Stimulated activated CD4-positive, alpha-beta T cell treated with anti-CD3 and anti-CD28 coated beads, TNF-alpha, amount 100 ng/mL, for 48 hours (primary cell): ENCODE results near the gene SLC4A8.
A peak's percentile ranks its signal among the peaks of the same experiment; 100 is the strongest.

Experiments used
- DNase-seq, 3 donors: peaks; one replicate each; pipeline ENCODE4 v3.0.0-alpha.2; 2020; ENCODE audit warnings: low read depth in 3 of 3

The SLC4A8 gene

GRCh38 chr12:51527966-51528365 is 103.3 kb downstream of the SLC4A8 start:
- DNase-seq = no peak

GRCh38 chr12:51528852-51529650 is 104.4 kb downstream of the SLC4A8 start:
- DNase-seq = no peak

DNA sequence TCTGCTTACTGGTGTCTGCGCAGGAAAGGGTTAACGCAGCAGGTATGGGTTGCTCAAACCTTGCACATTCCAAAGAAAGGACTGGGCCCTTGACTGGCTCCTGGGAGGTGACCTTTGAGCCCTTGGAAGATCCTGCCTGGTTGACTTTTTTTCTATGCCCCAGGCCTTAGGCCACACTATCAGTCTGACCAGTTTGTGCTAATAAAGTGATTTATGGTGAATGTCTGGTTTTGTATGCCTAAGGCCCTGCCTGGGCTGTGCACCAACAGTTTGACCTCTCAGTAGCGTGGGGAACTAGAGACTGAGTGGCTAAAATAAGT is 105.0 kb downstream of the SLC4A8 start:
- no peak for DNase-seq

GRCh38 chr12:51530208-51530607 is 105.6 kb downstream of the SLC4A8 start:
- DNase-seq = no peak

- no peak for DNase-seq
These were observed 106.8 kb downstream of the SLC4A8 start for GRCh38 chr12:51531284-51531977.

DNA sequence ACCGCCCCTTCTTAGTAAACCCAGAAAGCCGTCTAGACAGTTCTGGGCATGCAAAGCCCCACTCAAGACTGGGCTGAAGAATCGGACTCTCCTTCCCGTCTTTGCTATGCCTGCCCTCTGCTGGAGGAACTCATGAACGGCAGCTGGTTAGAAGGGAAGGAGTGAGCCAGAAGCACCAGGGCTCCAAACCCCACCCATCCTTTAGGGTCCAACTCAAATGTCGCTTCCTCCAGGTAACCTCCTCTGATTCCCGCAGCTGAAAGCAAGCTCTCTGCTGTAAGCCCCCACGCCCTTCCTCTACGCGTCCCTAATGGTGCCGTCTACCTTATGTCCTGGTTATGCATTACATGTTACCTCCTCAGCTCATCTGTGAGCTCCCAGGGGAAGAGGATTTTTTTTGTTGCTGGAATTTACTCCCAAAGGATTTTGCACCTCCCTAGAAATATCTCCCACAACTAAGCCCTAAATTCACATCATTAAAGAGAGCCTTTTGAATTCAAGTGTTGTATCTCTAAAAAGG is 107.4 kb downstream of the SLC4A8 start:
- peak; percentile 51 to 67 (median 58) for DNase-seq

- no peak for DNase-seq
These were observed 109.2 kb downstream of the SLC4A8 start for GRCh38 chr12:51533799-51534198.

DNA sequence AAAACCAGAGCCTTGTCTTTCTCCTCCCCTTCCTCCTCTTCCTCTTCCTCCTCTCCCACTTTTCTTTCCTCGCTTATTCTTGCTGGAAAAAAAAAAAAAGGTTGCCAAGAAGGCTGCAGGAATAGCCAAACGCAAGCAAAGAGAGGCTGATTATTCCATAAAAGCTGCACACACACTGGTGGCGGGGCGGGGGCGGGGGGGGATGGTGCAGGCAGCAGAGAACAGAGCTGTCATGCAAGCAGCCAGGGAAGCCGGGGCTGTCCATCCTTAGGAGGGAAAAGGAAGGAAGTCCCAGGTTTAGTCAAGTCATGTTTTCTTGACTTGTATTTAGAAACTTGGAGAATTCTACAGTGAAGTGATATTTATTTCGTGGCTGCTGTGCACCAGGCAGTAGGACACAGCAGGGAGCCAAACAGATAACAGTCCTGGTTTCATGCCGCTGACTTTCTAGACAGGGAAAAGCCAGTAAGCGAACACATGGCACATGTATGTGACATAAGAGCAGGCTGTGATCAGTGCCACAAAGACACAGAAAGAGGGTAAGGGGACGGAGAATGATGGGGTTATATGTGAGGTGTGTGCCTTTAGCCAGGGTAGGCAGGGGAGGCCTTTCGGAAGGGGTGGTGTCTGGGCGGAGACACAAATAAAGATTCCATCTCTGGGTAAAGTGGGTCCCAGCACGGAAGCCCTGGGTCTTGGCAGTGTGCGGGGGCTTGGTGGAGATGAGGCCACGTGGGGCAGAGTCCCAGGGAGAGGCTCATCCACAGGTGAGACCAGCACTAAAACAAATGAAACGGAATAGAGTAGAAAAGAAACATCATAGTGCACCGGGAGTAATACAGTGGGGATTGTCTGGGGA is 109.8 kb downstream of the SLC4A8 start:
- no peak for DNase-seq

DNA sequence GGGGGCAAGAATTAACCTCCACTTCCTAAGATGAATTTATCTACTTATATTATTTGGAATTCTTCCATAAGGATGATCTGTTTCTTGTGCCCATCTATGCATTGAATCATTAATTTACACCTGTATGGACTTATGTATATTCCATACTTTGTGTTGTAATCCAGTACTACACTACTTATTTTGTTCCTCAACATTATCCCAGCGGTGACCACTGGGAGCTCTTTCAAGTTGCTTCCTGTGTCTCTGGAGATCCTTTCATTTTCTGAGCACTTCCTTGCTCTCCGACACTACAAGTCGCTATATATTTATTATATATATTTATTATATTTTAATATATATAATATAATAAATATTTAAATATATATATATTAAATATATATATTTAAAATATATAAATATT is 111.5 kb downstream of the SLC4A8 start:
- no peak for DNase-seq

- no peak for DNase-seq
These were observed 113.5 kb downstream of the SLC4A8 start for GRCh38 chr12:51538149-51538548.

GRCh38 chr12:51538599-51538998 is 114.0 kb downstream of the SLC4A8 start:
- no peak for DNase-seq

GRCh38 chr12:51540996-51541395 is 116.4 kb downstream of the SLC4A8 start:
- DNase-seq = no peak

DNA sequence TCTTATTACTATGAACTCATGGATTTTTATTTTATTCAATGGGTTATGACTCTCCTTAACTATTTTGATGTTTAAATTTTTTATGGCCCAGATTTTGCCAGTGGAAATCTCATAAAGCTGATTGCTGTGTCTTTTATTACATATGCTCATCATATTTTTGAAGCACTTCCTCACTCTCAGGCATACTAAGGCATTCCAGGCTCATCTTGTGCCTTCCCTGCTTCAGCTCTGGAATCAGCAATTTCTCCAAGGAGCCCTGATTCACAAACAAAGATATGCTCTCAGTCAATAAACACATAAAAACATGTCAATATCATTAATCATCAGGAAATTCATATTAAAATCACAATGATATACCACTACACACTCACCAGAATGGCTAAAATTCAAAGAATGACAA is 121.5 kb downstream of the SLC4A8 start:
- no peak for DNase-seq

- no peak for DNase-seq
These were observed 123.0 kb downstream of the SLC4A8 start for GRCh38 chr12:51547606-51548005.

DNA sequence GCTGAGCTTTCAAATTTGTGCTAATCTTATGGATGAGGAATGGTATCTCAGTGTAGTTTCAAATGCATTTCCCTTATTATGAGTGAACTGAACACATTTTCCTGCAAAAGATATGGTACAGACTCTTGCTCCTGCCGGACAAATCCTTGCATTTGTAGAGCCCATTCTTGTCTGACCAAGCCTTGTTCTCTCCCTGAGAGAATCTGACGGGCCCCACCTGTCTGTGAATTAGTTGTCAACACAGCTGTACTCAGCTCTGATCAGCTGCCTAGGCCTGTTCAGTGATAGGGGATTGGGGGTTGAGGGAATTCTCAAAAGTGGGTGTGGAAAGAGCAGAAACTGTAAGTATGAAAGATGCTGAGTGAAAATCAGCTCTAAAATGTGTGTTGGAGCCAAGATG is 123.6 kb downstream of the SLC4A8 start:
- DNase-seq = no peak

- DNase-seq = no peak
These were observed 125.0 kb downstream of the SLC4A8 start for GRCh38 chr12:51549637-51550036.
